ENCODE results near the gene SHOX.
"Not testable (repeated sequence)": the region's sequence is repeated elsewhere in the genome, so short reads cannot be mapped to it uniquely, and the experiment has no call there.

The SHOX gene

DNA sequence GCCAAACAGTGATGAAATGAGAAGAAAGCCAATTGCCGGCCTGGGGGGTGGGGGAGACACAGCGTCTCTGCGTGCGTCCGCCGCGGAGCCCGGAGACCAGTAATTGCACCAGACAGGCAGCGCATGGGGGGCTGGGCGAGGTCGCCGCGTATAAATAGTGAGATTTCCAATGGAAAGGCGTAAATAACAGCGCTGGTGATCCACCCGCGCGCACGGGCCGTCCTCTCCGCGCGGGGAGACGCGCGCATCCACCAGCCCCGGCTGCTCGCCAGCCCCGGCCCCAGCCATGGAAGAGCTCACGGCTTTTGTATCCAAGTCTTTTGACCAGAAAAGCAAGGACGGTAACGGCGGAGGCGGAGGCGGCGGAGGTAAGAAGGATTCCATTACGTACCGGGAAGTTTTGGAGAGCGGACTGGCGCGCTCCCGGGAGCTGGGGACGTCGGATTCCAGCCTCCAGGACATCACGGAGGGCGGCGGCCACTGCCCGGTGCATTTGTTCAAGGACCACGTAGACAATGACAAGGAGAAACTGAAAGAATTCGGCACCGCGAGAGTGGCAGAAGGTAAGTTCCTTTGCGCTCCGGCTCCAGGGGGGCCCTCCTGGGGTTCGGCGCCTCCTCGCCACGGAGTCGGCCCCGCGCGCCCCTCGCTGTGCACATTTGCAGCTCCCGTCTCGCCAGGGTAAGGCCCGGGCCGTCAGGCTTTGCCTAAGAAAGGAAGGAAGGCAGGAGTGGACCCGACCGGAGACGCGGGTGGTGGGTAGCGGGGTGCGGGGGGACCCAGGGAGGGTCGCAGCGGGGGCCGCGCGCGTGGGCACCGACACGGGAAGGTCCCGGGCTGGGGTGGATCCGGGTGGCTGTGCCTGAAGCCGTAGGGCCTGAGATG, at the start of gene SHOX:
Gene SHOX (plus strand): TSS at position 180 of the 885 bp plus-strand sequence. CDS start 107 bp downstream, at position 287.
- DNase-seq (ENCODE audit: low read depth), result no peak

DNA sequence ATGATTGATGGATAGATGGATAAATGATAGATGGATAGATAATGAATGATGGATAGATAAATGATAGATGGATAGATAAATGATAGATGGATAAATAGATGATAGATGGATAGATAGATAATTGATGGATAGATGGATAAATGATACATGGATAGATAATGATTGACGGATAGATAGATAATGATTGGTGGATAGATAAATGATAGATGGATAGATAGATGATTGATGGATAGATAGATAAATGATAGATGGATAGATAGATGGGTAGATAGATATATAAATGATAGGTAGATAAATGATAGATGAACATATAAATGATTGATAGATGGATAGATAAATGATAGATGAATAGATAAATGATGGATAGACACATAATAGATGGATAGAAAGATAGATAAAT, 49.5 kb upstream of the SHOX start:
- no peak for DNase-seq (ENCODE audit: low read depth)

DNA sequence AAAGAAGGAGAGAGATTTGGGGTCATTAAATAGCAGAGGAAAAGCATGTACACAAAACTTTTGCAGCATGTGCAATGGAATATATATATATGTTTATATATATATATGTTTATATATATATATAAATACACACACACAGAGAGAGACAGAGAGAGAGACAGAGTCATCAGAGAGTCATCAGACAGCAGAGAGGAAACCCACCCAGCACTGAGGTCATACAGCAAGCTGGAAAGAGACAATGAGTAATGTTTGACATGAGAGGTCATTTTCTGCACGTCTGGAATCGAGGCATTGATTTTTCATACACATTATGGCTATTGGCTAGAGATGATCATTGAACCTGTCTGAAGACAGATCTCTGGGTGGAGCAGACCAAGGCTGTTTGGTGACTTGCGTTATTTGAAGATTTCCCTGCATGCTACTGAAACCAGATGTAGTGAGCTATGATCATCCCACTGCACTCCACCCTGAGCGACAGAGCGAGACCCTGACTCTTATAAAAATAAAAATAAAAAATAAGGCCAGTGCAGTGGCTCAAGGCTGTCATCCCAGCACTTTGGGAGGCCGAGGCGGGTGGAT, 48.8 kb upstream of the SHOX start:
- no peak for DNase-seq (ENCODE audit: low read depth)

DNA sequence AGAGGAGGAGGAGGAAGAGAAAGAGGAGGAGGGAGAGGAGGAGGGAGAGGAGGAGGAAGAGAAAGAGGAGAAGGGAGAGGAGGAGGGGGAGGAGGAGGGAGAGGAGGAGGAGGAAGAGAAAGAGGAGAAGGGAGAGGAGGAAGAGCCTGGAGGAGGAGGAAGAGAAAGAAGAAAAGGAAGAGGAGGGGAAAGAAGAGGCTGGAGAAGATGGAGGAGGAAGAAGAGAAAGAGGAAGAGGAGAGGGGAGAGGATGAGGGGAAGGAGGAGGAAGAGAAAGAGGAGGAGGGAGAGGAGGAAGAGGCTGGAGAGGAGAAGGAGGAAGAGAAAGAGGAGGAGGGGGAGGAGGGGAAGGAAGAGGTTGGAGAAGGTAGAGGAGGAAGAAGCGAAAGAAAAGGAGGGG, 46.0 kb upstream of the SHOX start:
- DNase-seq (ENCODE audit: low read depth), result no peak

DNA sequence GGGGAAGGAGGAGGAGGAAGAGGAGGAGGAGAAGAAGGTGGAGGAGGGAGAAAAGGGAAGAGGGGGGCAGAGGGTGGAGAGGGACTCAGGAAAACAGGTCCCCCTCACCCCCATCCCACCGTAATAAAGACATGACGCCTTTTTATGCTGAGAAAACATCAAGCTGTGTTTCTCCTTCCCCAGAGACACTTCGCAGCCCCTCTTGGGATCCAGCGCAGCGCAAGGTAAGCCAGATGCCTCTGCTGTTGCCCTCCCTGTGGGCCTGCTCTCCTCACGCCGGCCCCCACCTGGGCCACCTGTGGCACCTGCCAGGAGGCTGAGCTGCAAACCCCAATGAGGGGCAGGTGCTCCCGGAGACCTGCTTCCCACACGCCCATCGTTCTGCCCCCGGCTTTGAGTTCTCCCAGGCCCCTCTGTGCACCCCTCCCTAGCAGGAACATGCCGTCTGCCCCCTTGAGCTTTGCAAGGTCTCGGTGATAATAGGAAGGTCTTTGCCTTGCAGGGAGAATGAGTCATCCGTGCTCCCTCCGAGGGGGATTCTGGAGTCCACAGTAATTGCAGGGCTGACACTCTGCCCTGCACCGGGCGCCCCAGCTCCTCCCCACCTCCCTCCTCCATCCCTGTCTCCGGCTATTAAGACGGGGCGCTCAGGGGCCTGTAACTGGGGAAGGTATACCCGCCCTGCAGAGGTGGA, 45.3 kb upstream of the SHOX start:
- DNase-seq (ENCODE audit: low read depth), result no peak

DNA sequence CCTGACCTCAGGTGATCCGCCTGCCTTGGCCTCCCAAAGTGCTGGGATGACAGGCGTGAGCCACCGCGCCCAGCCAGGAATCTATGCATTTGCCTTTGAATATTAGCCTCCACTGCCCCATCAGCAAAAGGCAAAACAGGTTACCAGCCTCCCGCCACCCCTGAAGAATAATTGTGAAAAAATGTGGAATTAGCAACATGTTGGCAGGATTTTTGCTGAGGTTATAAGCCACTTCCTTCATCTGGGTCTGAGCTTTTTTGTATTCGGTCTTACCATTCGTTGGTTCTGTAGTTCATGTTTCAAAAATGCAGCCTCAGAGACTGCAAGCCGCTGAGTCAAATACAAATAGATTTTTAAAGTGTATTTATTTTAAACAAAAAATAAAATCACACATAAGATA, 44.2 kb upstream of the SHOX start:
- DNase-seq (ENCODE audit: low read depth), result no peak

DNA sequence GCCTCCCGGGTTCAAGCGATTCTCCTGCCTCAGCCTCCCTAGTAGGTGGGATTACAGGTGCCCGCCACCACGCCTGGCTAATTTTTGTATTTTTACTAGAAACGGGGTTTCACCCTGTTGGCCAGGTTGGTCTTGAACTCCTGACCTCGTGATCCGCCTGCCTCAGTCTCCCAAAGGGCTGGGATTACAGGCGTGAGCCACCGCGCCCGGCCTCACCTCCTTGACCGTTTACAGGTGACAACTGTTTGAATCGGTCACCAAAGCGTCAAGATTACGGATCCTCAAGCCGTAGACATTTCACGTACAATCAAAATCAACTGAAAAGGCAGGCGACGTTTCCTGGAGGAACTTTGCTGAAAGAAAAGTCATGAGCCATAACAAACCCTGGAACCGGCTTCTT, 41.3 kb upstream of the SHOX start:
- DNase-seq (ENCODE audit: low read depth), result not testable (repeated sequence)

DNA sequence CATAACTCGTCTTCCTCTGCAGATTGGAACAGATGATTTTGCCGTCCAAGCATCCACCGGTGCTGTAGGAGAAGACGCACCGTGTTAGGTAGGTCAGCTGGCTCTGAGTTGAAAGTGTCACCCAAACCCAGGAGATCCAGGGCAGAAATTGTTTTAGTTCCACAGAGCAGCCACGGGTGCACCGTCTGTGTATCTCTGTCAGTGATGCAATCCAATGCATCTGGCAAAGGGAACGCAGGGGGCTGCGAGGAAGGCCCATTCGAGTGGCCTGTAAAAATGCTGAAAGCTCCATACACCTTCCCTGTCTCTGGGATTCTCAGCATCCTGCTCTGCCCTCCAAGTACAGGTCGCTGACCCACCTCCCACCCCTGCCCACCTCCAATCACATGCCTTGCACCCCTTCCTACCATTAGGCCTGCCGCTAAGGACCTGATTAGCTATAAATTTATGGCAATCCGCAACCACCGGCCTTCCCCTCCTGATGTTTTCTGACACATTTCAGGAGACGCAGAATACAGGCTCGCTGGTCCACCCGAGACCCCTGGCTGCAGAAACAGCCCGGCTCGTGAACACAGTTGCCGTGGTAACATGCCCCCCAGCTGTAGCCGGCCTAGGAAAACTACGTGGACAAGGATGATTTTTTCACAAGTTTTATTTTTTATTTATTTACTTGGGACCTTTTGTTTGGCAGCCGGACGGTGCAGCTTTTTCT, 39.7 kb upstream of the SHOX start:
- DNase-seq (ENCODE audit: low read depth), result no peak

DNA sequence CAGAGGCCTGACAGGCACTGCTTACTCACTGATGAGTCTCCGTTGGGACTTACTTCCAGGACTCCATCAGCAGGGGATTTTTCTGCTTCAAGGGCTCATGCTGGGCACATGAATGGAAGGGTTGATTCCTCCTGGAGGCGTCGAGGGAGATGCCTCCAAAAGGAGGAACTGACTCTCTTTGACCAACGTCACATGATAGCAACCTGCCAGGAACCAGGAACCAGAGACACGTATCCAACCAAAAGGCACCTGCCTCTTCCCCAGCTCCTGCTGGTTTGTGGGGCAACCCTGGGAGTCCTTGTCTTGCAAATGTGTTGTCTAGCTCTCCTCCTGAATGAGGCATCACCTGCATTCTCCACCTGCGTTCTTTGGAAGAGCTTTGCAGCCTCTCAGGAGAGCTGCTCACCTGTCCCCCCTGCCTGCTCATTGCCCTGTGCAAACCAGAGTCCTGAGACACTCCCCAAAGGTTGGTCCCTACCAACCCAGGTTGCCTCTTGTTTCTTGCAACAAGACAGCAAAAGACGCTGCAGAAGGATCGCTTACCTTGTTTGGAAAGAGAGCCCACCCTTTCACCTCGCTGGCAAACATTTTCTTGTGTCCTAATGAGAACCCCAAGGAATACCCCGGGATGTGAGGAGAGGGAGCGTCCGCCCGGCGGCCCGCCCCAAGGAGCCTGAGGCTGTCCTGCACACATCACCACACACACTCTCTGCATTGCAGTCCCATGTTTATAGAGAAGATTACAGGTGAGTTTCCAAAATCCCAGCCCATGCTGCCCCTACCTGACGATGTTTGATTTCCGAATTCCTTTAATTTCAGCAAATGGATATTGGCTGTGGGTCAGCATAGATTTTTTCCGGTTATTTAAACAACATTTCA, 30.5 kb upstream of the SHOX start:
- no peak for DNase-seq (ENCODE audit: low read depth)

DNA sequence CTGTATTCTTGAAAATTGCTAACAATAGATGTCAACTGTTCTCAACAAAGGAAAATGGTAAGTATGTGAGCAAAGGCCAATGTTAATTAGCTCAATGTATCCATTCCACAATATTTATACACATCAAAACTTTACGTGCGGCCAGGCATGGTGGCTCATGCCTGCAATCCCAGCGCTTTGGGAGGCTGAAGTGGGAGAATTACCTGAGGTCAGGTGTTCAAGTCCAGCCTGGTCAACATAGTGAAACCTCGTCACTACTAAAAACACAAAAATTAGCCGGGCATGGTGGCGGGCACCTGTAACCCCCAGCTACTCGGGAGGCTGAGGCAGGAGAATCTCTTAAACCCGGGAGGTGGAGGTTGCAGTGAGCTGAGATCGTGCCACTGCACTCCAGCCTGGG, 27.6 kb upstream of the SHOX start:
- not testable (repeated sequence) for DNase-seq (ENCODE audit: low read depth)

DNA sequence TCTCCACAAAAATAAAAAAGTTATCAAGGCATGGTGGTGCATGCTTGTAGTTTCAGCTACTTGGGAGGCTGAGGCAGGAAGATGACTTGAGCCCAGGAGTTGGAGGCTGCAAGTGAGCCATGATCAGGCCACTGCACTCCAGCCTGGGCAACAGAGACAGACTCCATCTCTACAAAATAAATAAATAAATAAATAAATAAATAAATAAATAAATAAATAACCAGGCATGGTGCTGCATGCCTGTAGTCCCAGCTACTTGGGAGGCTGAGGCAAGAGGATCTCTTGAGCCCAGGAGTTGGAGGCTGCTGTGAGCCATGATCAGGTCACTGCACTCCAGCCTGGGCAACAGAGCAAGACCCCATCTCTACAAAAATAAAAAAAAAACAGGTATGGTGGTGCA, 26.0 kb upstream of the SHOX start:
- not testable (repeated sequence) for DNase-seq (ENCODE audit: low read depth)

DNA sequence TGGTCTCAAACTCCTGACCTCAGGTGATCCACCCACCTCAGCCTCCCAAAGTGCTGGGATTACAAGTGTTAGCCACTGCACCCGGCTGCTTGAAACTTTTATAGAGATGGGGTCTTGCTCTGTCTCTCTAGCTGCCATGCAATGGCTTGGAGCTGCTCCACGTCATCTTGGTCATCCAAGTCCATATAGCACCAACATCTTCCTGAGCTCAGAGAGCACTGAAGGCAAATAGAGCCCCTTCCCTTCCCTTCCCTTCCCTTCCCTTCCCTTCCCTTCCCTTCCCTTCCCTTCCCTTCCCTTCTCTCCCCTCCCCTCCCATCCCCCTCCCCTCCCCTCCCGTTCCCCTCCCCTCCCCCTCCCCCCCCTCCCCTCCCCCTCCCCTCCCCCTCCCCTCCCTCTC, 22.5 kb upstream of the SHOX start:
- not testable (repeated sequence) for DNase-seq (ENCODE audit: low read depth)

DNA sequence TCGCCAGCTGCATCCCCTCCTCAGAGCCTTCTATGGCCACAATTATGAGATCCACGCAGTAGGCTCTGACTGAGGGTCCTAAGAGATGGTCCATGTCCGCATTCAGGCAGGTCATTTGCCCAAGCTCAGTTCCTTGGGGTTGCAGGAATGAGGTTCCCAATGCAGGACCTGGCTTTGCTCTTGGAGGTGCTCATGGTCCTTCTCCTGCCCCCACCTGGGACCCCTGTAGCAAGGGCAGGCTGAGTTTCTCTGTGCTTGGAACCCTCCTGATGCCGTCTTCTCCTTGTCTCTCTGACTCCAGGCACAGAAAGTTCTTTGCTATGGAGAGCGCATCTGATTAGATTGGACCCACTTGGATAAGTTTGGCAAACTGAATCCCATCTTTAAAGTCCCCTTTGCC, 16.5 kb upstream of the SHOX start:
- DNase-seq (ENCODE audit: low read depth), result no peak

DNA sequence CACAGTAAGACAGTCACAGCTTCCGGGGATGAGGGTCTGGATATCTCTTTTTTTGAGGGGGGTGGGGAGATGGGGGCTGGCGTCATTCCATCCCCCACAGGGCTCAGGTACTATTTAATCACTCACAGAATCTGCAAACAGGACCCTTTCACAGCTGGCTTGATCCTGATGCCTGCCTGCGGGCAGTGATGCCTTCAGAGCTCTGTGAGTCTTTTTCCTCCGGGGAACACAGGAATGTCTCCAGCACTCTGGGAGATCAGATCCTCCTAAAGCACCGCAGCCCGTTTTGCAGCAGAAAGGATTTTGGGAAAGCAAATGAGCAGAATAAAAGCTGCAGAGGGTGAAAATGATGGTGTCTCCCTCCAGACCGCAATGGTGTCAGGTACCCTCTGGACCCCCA, 13.2 kb upstream of the SHOX start:
- DNase-seq (ENCODE audit: low read depth), result no peak

DNA sequence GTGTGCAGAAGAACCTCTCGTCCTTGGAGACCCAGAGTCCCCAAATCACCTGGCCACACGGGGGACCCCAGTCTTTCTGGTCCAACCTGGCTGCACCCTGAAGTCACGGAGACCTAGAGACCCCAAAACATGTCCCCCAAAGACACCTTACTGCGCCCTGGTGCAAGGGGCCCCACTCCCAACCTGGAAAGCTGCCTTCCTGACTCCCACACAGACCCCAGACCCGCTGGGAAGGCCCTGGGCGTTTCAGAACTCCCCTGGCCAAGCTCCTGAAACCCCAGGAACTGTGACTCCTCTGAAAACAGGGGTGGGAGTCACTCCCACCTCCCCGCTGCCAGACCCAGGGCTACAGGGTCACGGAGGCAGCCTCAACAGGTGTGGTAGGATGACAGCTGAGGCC, 12.7 kb upstream of the SHOX start:
- no peak for DNase-seq (ENCODE audit: low read depth)

DNA sequence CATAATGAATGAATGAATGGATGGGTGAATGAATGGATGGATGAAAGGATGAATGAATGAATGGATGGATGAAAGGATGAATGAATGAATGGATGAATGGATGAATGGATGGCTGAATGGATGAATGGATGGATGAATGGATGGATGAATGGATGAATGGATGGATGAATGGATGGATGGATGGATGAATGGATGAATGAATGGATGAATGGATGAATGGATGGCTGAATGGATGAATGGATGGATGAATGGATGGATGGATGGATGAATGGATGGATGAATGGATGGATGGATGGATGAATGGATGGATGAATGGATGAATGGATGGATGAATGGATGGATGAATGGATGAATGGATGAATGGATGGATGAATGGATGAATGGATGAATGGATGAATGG, 12.3 kb upstream of the SHOX start:
- DNase-seq (ENCODE audit: low read depth), result not testable (repeated sequence)

DNA sequence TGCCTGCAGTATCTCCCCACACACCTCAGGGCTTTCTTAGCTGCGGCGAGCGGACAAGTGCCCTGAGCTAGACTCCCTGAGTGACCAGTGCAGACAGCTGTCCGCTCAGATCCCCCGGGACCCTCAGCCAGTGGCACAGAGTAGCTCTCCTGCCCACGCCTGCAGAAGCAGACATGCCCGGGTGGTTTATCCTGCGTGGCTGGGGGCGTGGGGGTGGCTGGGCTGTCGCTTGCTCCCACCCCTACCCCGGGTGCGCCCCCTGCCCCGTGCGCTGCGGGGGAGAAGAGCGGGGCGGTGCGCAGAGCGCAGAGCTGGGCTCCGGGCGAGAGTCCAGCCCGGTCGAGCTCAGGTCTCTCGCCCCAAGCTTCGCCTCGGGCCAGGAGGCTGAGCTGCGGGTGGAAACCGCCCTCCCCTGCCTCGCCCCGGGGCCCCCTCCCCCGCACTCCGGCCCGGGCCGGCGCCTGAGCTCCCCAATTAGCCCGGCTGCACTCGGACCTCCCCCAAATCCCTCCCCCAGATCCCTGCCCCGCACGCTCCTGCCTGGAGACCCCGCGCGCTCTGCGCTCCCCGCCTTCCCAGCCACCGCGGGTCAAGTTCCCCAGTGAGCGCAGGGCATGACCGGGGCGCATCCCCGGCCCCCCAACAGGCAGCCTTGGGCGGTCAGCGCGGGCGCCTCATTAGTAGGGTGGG, 11.7 kb upstream of the SHOX start:
- no peak for DNase-seq (ENCODE audit: low read depth)

DNA sequence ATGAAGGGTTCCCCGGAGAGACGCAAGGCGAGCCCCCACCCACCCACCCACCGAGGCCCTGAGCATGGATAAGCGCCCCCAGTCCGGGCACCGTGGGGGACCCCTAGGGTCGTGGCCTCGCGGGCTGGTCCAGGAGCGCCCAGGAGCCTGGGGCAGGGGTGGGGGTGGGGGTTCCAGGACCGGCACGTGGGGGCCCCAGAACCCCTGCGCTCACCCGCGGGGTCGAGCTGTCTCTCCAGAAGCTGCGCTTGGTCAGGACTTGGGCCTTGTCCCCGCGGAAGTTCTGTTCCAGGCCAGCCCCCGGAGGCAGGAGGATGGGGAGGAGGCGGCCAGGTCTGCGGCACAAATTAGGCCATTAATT, 11.2 kb upstream of the SHOX start:
- no peak for DNase-seq (ENCODE audit: low read depth)

DNA sequence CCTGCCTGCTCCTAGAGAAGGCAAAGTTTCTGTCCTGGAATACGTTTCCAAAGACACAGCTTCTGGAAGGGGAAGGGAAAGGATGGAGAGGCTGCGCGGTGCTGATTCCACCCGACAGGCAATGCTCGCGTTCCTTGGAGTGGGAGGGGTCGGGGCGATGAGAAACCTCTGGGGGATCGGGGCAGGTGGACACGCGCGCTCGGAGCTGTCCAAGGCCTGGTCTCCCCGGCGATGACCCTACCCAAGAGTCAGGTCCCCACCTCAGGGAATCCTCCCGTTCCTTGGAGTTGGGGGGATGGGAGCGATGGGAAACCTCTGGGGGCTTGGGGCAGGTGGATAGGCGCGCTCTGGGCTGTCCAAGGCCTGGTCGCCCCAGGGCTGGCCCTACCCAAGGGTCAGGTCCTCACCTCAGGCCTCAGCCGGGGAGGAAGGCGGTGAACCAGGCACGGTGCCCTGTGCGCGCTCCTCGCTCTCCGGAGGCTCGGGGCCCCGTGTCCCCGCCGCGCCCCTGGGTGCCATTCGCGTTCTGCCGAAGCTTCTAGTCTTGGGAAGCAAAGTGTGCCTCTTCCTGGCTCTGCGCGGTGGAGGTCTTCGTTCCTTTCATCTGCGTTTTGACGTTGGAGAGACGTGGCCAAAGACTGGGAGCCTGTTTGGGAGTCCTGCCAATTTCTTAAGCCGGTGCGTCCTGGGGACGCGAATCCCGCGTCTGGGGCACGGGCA, 10.6 kb upstream of the SHOX start:
- DNase-seq (ENCODE audit: low read depth), result no peak

Measured in stimulated activated CD8-positive, alpha-beta memory T cell treated with anti-CD3 and anti-CD28 coated beads, Interleukin-7, amount 100 ng/mL, for 24 hours (primary cell).